ENCODE results near the gene BCL7A.

BCL7A gene

DNA sequence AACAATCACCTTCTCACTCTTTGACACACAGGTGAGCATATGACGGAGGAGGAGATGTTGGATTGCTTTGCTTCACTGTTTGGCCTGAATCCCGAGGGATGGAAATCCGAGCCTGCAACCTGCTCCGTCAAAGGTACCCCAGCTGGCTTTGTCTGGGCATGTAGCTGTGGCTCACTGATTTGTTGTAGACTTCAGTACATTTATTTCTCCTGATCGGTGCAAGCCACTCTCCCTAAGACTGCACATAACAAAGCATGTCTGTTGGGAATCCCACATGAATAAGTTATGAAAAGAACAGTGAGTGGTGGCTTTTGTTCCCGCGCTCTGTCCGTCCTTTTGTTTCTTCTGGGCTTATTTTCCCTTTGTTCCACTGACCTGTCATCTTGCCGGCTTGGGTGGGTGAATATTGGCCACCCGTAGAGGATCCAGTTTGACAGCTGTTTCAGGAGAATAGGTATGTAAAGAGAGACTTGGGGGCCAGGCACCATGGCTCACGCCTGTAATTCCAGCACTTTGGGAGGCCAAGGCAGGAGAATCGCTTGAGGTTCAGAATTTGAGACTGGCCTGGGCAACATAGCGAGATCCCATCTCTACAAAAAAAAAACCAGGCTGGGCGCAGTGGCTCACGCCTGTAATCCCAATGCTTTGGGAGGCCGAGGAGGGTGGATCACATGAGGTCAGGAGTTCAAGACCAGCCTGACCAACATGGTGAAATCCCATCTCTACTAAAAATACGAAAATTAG, 20.0 kb upstream of the BCL7A start:
- no peak for DNase-seq

DNA sequence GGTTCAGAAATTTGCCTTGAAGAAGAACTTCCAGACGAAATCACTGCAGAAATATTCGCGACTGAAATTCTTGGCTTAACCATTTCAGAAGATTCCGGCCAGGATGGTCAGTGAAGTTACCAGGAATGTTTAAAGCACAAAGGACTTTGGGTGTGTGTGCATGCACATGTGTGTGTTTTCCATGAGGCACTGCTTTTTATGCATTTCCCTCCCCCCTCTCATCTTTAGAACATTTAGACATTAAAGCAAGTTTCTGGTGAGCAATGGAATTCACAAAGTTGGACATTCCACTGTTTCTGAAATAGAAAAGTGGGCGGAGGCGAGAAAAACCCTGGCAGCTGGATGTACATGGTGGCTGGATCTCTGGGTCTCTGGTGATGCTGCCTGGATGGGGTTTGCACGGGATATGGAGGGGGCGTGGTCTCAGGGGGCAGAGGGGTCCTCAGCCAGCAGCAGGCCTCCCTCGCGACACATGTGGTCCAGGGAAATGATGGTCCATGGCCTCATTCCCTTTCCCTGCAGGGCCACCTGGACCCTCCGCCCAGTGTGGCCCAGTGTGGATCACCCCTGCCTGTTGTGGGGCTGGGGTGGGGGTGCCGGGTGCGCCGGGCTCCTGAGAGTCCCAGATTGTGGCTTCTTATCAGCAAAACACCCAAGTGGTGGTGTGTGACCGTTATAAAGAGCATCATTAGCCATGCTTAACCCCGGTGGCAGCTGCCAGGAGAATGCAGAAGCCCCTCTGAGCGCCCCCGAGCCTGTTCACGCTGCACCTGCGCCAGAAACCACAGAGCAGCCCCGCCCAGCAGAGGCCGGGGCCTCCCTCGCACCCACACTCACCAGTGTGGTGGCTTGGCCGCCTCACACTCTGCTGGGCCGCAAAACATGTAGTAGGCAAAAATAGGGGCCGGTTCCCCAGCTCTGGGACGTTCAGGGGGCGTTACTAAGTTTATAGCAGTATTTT, 17.8 kb upstream of the BCL7A start:
- DNase-seq: no peak

DNA sequence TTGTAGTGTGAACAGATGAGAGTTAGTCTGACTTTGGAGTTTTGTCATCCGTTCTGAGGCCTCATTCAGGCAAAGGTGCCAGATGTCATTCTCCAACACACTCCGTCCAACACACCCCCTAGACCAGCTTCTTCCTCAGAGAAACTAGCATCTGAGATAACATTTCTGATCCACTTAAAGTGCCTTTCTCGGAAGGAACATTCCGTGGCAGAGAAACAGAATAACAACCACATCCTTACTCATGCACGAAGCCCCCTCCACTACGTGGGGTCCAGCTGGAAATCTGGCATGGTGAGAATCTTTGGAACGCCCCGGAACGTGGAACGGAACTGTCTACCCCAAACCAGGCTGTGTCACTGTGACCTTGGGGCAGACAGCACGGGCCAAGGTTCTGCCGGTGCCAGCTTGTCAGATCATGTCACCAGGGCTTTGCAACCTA, 17.0 kb upstream of the BCL7A start:
- no peak for DNase-seq

DNA sequence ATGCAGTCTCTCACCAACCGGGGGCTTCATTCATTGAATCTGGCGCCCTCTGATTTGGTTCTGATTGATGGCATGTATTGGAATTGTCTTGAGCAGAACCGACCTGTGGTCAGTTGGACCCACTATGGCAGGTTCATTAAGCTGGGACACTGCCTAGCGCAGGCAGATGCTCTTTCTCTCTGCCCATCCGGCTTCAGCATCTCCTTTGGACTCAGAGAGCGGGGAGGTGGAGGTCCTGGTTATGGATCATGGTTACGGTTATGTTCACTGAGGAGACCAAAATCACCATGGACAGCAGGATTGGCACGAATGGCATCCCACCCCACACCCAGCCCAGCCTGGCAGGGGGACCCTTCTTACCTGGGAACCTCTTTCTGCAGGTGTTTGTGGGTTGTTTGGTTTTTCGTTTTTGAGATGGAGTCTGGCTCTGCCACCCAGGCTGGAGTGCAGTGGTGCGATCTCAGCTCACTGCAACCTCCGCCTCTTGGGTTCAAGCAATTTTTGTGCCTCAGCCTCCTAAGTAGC, 16.4 kb upstream of the BCL7A start:
- DNase-seq: no peak

DNA sequence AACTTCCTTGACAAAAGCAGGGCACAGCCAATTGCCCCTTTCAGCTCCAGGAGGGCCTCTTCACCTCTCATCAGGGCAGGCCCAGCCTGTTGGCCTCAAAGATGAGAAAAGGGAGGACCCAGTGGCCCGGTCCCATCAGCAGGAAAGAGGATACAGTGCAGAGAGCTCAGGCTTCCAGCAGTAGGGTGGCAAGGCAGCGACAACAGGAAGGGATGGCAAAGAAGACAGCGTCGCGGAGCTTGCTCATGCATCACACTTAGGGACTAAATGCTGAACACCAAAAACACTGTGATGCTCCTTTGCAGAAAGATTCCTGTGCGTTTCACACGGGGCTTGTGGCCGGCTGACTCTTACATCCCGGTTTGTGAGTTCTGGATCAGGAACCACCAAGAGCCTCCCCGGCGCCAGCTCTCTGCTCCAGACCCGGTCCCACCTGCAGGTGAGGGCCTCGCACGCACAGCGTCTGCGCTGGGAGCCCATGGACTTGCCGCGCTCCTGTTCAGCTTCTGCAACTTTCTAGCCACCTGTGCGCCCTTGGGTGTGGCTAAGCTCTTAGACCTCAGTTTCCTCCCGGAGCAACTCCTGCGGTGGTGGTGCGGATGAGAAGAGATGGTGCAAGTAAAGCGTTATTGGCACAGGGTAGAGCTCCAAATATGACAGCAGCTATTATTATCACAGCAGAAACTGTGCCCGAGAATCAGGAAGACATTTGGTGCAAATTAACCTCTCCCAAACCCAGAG, 15.3 kb upstream of the BCL7A start:
- no peak for DNase-seq

DNA sequence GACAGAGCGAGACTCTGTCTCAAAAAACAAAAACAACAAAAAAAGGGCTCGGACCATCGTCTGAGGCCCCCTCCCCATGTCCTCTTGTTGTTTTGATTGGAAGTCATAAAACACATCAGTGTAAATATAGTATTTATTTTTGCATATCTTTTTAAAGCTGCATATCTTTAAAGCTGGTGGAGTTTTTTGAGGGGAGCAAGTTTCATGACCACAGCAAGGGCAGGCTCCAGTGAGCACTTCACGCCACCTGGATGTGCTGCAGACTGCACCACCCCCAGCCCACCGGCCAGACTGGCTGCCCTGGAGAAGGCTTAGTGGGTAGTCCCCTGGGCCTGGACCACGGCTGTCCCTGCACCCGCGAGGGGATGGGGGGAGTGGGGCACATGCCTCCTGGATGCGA, 11.9 kb upstream of the BCL7A start:
- no peak for DNase-seq

DNA sequence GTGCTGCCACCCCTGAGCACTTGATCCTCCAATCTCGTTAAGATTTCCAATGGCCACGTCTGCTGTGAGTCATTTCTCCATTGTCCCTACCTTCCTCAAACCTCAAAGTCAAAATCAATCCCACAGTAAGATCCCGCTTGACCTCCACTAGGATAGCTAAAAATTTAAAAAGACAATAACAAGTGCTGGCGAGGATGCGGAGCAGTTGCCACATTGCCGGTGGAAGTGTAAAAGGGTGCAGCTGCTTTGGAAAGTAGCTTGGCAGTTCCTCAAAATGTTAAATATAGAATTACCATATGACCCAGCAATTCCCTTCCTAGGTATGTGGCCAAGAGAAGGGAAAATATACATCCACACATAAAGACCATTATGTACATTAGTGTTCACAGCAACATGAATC, 9.5 kb upstream of the BCL7A start:
- no peak for DNase-seq

DNA sequence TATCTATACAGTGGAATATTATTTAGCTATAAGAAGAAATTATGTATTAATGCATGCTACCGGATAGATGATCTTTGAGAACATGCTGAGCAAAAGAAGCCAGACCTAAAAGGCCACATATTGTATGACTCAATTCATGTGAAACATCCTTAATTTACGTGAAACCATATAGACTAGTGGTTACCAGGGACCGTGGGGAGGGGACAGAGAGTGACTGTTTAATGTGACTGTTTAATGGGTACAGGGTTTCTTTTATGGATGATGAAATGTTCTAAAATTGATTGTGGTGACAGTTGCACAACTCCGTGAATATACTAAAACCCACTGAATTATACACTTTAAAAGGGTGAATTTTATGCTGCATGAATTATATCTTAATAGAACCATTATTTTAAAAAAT, 8.5 kb upstream of the BCL7A start:
- no peak for DNase-seq

DNA sequence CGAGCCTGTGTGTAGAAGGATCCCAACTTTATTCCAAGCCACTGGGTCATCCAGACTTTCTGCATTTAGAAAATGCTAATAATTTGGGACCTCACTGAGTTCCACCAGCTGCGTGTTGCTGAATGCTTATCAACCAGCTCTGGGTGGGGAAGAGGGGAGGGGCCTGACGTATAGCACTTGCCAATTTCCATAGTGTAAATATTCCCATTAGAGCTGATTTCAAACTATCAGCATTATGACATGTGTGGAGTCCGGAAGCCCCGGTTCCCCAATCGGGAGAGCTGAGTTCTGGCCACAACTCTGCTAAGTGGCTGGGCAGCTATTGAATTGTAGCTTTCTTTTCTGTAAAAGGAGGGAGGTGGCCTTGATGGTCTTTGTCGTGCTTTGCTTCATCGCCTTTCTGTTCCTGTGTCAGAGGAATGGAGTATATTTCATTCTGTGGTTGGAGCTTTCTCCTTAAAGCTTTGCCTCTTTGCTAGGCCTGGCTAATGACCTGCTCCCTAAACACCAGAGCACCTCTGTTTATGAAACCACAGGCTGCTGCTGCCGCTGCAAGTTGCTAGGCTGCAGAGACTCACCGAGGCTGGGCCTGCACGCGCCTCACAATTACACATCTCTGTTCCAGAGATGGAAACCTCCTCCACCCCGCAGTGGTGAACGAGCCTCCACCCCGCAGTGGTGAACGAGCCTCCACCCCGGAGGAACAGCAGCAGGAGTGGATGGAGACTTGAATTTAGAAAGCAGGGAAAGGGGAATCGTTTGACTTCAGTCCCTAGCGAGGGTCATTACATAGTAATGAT, 7.7 kb upstream of the BCL7A start:
- no peak for DNase-seq

DNA sequence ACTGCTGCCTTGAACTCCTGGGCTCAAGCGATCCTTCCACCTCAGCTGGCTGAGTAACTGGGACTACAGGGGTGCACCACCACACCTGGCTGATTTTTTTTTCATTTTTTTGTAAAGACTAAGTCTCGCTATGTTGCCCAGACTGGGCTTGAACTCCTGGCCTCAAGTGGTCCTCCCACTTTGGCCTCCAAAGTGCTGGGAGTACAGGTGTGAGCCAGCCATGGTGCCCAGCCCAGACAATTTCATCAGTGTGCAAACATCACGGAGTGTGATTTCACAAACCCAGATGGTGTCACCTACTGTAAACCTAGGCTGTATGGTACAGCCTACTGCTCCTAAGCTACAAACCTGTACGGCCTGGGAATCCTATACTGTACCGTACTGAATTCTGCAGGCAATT, 6.9 kb upstream of the BCL7A start:
- no peak for DNase-seq

DNA sequence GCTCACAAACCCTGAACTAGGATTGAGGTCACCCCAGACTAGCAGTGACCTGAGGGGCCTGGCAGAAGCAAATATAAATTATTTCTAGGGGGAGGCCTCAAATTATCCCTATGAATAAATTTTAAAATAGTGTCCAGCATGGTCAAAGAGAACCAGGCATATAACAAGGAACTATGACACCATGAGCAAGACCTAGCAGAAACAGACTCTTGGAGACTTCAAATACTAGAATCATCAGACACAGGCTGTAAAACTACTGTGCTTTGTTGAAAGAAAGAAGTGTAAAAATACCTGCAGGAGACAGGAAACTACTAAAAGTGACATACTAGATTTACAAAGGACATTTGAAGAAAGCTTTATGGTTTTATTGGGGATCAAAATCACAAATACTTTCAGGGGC, 3.2 kb upstream of the BCL7A start:
- DNase-seq: no peak

DNA sequence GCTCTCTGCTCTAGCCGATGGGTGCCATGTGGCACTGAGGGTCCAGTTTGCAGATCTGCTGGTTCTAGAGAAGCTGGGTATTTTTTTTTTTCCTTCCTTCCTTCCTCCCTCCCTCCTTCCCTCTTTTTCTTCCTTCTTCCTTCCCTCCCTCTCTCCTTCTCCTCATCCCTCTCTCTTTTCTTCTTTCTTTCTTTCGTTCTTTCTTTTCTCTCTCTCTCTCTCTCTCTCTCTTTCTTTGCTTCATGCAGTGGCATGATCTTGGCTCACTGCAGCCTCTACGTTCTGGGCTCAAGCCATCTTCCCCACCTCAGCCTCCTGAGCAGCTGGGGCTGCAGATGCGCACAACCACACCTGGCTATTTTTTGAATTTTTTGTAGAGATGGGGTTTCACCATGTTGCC, 2.7 kb upstream of the BCL7A start:
- no peak for DNase-seq

DNA sequence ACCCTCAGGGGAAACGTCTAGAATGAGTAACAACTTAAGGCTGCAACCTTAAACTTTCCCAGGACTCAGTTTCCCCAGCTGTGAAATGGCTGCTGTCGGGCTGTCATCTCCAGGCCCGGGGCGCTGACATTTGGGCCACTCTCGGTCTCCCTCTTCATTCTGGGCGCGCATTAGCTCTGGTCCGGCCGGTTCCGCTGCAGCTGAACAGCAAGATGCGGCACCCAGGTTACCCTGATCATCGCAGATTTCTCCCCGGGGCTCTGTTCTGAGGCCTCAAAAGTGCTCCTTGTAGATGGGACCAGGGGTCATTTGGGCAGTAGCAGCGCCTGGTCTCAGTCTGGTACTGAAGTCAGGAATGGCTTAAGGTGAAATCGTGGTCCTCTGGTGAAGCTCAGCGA, 890 bp upstream of the BCL7A start:
- DNase-seq: no peak

DNA sequence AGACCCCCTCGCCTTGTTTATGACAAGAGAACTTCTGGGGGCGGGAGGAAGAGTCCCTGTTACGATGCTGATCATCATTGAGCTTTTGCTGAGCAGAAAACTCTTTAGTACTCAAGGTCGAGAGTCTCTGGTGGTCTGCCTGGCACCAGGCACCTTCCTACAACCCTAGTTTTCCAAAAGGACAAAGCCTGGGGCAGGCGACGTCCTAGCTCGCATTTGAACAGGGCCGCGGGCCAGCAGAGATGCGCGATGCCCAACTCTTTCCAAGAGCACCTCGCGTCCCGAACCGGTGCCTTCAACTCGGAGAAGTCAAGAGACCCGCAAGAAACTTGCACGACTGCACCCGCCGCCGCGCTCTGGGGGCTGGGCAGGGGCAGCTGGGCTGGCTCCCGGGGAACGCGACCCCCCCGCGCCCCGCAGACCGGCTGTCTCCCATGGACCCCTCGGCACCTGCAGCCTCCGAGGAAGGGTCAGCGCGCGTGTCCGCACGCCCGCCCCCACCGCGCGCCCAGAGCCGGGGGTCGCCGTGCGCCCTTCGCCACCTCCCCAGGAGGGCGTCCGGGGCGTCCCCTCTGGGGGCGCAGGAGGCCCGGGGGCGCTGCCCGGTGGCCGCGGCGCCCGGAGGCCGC, 377 bp upstream of the BCL7A start:
- no peak for DNase-seq

DNA sequence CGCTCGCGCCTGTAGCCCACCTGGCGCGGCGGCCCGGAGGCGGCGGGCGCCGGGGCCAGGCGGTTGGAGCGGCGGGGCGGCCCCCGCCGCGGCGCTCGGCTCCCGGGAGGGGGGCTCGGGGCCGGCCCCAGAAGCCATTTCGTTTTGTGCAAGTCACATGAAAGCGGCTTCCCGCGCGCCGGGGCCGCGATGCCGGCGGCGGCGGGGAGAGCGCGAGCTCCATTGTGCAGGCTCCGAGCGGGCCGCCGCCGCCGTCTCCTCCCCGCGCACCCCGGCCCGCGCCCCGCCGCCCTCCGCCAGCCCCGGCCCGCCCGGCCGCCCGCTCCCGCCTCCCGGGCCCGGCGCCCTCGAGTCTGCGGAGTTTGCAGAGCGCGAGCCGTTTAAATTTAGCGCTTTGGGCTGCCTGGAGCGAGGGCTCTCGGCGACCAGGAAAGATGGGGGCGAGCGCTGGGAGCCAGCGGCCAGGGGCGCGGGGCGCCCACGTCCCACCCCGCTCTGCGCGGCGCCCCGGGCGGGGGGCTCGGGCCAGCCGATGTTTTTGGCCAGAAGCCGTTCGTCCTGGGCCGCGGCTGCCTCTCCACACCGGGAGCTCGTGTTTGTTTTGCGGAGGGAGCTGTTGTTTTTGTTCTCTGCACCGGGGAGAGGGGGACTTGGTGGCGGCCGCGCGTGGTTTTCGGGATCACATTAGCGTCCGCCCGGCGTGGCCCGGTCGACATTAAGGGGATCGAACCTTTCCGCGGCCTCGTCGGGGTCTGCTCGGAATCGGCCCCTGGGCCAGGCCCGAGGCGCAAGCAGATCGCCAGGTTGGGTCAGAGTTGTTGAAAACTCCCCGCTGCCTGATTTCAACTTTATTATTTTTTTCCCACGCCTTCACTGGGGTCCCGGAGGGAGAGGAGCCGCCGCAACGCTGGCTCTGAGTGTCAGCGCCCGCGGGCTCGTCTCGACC, 982 bp downstream of the BCL7A start:
- DNase-seq: no peak

DNA sequence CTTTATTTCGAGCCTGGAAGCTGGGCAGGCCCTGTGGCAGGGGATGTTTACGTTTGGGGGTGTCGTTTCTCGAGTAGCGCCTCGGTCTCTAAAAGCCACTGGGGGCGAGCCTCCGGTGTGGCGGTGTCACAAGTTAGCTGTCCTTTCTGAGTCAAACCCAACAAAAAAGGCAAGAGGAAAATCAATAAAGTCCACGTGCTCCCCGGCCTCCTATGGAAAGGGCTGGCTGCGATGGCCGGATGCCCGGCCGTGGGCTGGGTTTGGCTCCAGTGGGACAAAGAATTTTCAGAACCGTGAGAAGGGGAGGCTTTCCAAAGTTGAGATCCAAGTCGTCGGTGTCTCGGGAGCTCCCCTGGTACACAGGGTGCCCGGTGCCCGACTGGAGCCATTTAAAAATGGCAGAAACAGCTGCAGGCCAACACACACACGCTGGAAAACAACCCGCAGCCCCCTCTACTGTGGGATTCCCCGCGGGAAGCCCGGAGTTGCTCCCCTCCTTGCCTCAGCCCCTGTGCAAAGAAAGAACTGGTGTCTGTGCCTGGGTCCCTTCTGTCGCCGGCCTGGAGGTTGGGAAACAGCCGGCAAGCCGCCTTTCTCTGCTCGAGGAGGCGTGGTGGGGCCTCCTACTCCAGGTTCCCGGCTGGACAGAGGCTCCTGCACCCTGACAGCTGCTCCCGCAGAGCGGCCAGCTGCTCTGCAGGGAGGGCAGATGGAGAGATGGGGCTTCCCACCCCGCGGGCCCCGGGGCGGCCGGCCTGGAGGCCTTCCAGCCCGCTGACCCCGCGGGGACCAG, 1.9 kb downstream of the BCL7A start:
- no peak for DNase-seq

DNA sequence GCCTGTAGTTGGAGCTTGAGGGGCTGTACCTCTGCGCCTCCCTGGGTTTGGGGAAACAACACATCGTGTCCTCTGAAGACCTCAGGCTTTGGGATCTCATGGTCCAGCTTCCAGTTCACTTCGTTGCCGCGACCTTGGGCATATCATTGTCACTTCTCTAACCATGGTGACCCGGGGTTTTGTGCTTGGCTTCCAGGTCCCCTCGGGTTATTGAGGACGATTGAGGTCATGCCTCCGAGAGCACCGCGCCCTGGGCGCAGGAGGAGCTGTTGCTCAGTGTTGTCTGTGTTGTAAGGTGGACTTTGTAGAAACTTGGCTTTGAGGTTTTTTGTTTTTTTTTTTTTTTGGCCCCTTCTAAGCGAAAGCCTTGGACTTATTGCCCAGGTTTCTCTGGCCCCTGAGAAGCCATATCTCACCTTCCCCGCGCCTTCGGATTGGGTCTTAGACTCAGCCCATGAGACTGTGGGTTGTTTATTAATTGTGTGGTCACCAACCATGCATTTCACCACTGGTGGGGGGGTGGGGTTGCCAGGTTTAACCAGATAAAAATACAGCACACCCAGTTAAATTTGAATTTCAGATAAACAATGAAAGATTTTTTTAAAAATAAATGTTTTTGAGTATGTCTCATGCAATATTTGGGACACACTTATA, 2.6 kb downstream of the BCL7A start:
- DNase-seq: no peak

DNA sequence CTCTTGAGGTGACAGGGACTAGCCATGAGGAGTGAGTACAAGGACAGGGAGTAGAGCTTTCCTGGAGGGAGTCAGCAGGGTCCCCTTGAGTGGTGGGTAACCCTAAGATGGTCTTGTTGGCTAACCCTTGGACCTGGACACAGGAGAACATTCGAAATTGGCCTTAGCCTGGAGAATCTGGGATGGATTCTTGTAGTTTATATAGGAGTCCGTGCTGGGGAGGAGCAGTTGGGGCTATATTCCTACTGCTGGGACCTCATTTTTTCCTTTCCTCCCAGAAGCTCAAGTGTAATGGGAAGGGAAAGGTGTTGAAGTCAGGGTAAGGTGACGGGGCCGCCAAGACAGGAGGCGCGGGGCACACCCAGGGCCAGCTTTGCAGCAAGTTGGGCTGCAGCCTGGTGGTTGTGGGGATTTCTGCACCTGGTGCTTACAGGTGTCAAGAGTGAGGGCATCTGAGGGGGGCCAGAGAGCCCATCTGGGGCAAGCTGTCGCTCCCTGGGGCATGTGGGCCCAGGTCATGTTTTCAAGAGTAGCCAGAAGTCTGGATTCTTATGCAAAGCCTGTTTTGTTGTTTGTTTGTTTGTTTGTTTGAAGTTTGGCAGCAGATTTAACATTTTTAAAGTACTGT, 5.1 kb downstream of the BCL7A start:
- DNase-seq: no peak

All from stimulated activated naive CD4-positive, alpha-beta T cell treated with Interleukin-2 at 50 U/mL for 16 hours (primary cell).